HG03095 (cell line): ENCODE data around the gene PAX6.

Experiments
- ATAC-seq: cut with Tn5 transposase; IDR thresholded peaks from one replicate; pipeline ENCODE4 v1.9.1; 2021; ENCODE audit warnings: moderate library complexity; ENCODE audit not compliant: unreplicated experiment

PAX6 gene

GRCh38 chr11:31810779-31811647 is at the start of gene PAX6:
Gene PAX6 (minus strand): TSS chr11:31811322. CDS start chr11:31806411, 4,911 bp downstream.
- ATAC-seq: peak; percentile 53

- ATAC-seq: no peak
These were observed 49.3 kb upstream of the PAX6 start for GRCh38 chr11:31860391-31860790.

- ATAC-seq: no peak
These were observed 45.1 kb upstream of the PAX6 start for GRCh38 chr11:31856248-31856647.

GRCh38 chr11:31855466-31855865 is 44.3 kb upstream of the PAX6 start:
- ATAC-seq: no peak

- no peak for ATAC-seq
These were observed 39.2 kb upstream of the PAX6 start for GRCh38 chr11:31850365-31850764.

GRCh38 chr11:31847761-31848160 is 36.6 kb upstream of the PAX6 start:
- no peak for ATAC-seq

GRCh38 chr11:31845331-31845730 is 34.2 kb upstream of the PAX6 start:
- ATAC-seq: no peak

- ATAC-seq: no peak
These were observed 33.2 kb upstream of the PAX6 start for GRCh38 chr11:31844351-31844750.

- ATAC-seq: no peak
These were observed 30.3 kb upstream of the PAX6 start for GRCh38 chr11:31841435-31841834.

- no peak for ATAC-seq
These were observed 23.1 kb upstream of the PAX6 start for GRCh38 chr11:31834237-31834636.

GRCh38 chr11:31830406-31830805 is 19.3 kb upstream of the PAX6 start:
- no peak for ATAC-seq

- no peak for ATAC-seq
These were observed 17.1 kb upstream of the PAX6 start for GRCh38 chr11:31828217-31828616.

- ATAC-seq: no peak
These were observed 16.5 kb upstream of the PAX6 start for GRCh38 chr11:31827455-31828206.

GRCh38 chr11:31826536-31827438 is 15.7 kb upstream of the PAX6 start:
- ATAC-seq: no peak

GRCh38 chr11:31825838-31826484 is 14.8 kb upstream of the PAX6 start:
- ATAC-seq: no peak

GRCh38 chr11:31824879-31825837 is 14.0 kb upstream of the PAX6 start:
- no peak for ATAC-seq

GRCh38 chr11:31824332-31824878 is 13.3 kb upstream of the PAX6 start:
- no peak for ATAC-seq

- no peak for ATAC-seq
These were observed 12.7 kb upstream of the PAX6 start for GRCh38 chr11:31823644-31824331.
